Subcutaneous adipose tissue (tissue), 4 donors: Measurements from ENCODE around the gene TMCC1. TPM values are rescaled to one million over a fixed set of nuclear protein-coding genes. Genes with fewer than 3 reads are reported as not detected.

ENCODE experiments used
- total RNA-seq, 4 donors: library from RNA; depleted of rRNA; stranded (reverse); fragments of >200 nt; gene quantifications; one replicate each; pipeline ENCODE4 v1.1.0, GENCODE V29; 2016
- TF ChIP-seq, protein P1 (sequence below): fragments of 450-650 bp; IDR thresholded peaks from one replicate; pipeline ENCODE4 v1.5.1; 2016; ENCODE audit warnings: low read depth, mild to moderate bottlenecking, control low read depth, antibody characterized with exemption, moderate library complexity

TMCC1 gene
- total RNA-seq, 4 donors from 2014 or later = 24.0 to 31.5 (median 28.4) TPM

DNA sequence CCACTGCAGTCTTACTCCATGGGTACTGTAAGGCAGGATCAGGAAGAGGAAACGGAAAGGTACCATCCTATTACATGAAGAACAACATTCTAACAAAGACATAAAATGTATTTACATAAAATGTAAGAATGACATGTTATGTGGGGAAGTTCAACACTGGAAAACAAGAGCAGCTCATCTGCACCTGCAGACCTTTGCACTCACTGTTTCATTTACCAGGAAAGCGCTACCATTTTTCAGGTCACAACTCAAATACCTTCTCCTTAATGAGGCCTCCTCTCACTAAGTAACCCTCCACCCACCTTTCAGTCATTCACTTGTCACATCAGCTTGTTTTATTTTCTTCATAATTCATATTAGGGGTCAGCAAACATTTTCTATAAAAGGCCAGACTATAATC, 2.6 kb downstream of the TMCC1 start:
- TF ChIP-seq, protein P1, sequence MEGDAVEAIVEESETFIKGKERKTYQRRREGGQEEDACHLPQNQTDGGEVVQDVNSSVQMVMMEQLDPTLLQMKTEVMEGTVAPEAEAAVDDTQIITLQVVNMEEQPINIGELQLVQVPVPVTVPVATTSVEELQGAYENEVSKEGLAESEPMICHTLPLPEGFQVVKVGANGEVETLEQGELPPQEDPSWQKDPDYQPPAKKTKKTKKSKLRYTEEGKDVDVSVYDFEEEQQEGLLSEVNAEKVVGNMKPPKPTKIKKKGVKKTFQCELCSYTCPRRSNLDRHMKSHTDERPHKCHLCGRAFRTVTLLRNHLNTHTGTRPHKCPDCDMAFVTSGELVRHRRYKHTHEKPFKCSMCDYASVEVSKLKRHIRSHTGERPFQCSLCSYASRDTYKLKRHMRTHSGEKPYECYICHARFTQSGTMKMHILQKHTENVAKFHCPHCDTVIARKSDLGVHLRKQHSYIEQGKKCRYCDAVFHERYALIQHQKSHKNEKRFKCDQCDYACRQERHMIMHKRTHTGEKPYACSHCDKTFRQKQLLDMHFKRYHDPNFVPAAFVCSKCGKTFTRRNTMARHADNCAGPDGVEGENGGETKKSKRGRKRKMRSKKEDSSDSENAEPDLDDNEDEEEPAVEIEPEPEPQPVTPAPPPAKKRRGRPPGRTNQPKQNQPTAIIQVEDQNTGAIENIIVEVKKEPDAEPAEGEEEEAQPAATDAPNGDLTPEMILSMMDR = no peak

DNA sequence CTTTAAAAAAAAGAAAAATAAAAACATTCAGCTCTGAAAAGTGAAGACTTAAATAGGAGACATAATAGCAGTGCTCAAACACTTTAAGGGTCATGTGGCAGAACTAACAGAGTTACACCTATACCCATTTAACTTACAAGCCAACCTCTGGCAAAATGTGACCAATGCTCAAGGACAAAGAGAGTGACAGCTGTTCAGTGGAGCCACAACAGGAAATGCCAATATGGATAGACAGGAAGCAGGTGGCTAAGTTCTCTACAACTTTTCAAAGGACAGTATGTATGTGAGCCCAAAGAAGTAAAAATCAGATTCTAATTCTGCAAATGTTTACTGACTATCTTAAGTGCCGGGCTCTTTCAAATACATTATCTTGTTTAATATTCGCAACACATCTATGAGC, 3.4 kb downstream of the TMCC1 start:
- TF ChIP-seq, protein P1 = no peak

DNA sequence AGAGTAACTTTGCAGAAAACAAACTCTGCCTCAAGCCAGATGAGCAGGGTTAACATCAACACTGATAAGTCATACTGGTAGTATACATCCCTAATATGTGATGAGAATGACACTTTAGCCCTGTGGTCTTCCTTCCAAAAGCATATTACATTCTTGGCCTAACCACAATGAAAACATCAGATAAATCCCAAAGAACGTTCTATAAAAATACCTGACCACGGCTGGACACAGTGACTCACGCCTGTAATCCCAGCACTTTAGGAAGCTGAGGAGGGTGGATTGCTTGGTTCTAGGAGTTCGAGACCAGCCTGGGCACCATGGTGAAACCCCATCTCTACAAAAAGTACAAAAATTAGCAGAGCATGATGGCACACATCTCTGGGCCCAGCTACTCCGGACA, 4.7 kb downstream of the TMCC1 start:
- TF ChIP-seq, protein P1 = no peak

DNA sequence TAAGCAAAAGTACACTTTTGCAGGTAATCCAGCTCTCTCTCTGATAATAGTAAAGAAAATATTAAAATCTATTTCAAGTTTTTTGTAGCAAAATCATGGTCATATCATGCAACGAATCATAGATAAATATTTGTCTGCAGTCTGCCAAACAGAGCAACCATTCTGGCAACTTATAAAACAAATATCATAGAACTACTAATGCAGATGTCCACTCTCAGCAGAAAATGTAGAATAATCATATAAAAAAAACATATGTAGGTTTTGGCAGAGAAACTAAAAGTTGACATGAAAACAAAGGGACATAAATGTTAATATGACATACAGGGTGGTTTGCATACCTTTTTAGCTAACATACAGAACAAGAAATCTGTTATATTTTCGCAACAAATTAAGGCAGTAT, 12.2 kb downstream of the TMCC1 start:
- TF ChIP-seq, protein P1 = no peak

DNA sequence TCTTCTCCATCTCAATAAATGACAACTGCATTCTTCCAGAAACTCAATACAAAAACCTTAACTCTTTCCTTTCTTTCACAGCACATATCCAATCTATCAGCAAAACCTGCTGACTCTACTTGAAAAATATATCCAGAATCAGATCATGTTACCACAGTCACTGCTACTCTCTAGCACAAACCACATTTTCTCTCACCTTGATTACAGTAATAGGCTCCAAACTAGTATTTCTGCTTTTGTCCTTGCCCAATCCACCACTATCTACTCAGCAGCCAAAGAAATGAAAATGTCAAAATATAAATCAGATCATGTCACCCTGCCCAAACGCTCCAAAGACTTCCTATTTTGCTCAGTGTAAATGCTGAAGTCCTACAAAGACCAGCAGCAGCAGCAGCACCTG, 15.2 kb downstream of the TMCC1 start:
- TF ChIP-seq, protein P1 = no peak

DNA sequence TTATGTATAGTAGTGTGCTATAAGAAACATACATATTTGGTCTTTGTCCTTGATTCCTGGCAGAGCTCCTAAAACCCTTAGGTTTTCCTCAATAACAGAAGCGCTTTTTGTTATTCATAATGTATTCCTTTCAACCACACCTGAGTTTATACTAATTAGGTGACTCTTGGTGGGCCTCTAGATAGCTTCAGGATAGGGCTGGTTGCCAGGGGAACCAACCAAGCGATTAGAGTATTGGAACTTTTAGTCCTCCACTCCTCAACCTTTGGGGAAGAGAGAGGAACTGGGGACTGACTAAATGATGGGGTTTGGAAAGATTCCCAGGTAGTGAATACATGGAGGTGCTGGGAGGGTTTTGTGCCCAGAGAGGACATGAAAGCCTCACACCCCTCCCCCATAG, 24.6 kb downstream of the TMCC1 start:
- TF ChIP-seq, protein P1 = no peak

DNA sequence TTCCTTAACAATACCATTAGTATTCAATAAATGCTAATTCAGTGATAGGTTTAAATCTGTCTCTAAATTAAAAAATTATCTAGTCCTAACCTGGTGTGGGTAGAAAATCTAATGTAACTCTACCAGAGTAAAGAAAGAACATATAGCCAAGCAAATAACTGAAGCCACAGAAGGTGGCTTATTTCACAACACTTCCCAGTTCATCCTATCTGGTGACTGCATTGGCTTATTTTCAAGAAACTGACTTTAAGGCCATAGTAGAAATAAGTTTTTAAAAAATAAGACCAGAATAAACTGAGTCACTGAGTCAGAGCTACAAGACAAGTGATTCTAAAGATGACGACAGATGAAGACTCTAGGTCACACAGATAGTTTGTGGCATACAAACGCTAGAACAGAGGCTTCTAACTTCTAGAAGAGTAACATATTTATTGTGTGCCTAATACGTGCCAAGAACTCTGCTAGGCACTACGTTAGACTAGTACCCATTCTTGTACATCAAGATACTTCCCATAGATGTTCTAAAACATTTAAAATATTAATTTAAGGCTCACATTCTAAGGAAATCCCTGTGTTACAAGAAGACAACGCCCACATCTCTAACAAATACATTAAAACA, 25.9 kb downstream of the TMCC1 start:
- TF ChIP-seq, protein P1 = no peak
